ENCODE data around the gene RBM46.

RBM46 gene

DNA sequence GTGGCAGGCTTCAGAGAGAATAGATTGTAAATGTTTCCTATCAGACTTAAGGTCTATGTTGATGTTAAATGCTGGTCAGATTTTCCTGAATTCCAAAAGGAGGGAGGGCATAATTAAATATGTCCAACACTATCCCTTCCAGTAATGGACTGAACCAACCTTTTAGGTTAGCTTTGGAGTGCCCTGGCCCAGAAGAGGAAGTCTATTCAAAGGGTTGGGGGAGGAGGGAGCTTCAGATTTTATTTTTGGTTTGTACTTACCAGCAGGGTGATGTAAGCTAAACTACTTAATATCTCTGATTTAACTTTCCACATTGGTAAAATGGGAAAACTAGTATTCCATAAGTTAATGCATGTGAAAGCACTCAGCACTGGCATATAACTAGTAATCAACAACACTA is 91.1 kb downstream of the RBM46 start:
- TF ChIP-seq GATA3 (IDR thresholded peaks at IDR 0.05; ENCODE audit: low read depth, low read length): no peak
- TF ChIP-seq GATA2 (IDR thresholded peaks at IDR 0.05; ENCODE audit: low read depth, low read length): no peak

DNA sequence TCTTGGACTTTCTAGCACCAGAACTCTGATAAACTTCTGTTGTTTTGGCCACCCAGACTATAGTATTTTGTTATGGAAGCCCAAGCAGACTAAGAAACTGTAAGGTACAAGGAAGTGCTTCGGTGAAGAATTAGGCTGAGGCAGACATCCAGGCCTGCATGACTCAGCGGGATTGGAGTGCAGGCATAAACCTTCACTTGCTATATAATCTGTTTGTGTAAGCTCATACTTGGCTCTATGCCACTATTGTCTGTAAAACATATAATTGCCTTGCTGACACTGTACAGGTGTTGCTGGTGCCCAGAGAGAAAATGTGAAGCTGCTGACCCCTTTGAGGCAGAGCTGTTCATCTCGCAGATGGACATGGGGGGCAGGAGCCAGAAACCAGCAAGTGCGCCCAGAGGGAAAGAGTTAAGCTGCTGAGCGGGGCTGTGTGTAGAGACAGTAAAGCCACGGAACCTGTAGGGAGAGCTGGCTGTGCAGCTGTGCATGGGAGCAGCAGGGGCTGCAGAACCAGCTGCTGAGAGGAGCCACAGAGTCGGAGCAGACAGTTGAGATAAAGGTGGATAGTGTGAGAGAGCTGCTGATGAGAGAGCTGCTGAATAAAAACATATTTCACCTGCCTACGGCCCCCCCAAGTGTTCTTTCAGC is 96.2 kb downstream of the RBM46 start:
- 0 out of 2 replicates have a peak, but pooled peaks have one; percentile 22 for TF ChIP-seq GATA2 (IDR thresholded peaks at IDR 0.05; ENCODE audit: low read depth, low read length)
- no peak for TF ChIP-seq GATA3 (IDR thresholded peaks at IDR 0.05; ENCODE audit: low read depth, low read length)

All from SH-SY5Y (cell line).